NCI-H345 treated with DMSO at 0.1 percent for 48 hours (cell line): ENCODE data around the gene ARL1.
A peak's percentile ranks its signal among the peaks of the same experiment; 100 is the strongest.
"Not testable (repeated sequence)": the region's sequence is repeated elsewhere in the genome, so short reads cannot be mapped to it uniquely, and the experiment has no call there.

ENCODE experiments used
- DNase-seq: peaks from one replicate; lab custom pipeline; 2025; ENCODE audit not compliant: unreplicated experiment; lab: John Stamatoyannopoulos, UW

ARL1 gene

GRCh38 chr12:101407436-101408345 lies at the start of gene ARL1:
Gene ARL1 (minus strand): TSS chr12:101407772. CDS start chr12:101407645, 127 bp downstream.
- peak; percentile 68 for DNase-seq

- DNase-seq: no peak
Observed at GRCh38 chr12:101455685-101456084, 48.1 kb upstream of the ARL1 start.

GRCh38 chr12:101441461-101442224 lies 34.1 kb upstream of the ARL1 start:
- no peak for DNase-seq

GRCh38 chr12:101439236-101439635 lies 31.7 kb upstream of the ARL1 start:
- DNase-seq: no peak

GRCh38 chr12:101436136-101436535 lies 28.6 kb upstream of the ARL1 start:
- DNase-seq: no peak

- no peak for DNase-seq
Observed at GRCh38 chr12:101430456-101430855, 22.9 kb upstream of the ARL1 start.

GRCh38 chr12:101424620-101425019 lies 17.0 kb upstream of the ARL1 start:
- DNase-seq: no peak

- not testable (repeated sequence) for DNase-seq
Observed at GRCh38 chr12:101422066-101422465, 14.5 kb upstream of the ARL1 start.

- DNase-seq: no peak
Observed at GRCh38 chr12:101415228-101415627, 7.7 kb upstream of the ARL1 start.

GRCh38 chr12:101414533-101415119 lies 7.1 kb upstream of the ARL1 start:
- DNase-seq: peak; percentile 60

GRCh38 chr12:101410169-101410568 lies 2.6 kb upstream of the ARL1 start:
- not testable (repeated sequence) for DNase-seq

- no peak for DNase-seq
Observed at GRCh38 chr12:101407049-101407435, 530 bp downstream of the ARL1 start.

- DNase-seq: not testable (repeated sequence)
Observed at GRCh38 chr12:101391181-101391580, 16.4 kb downstream of the ARL1 start.

- no peak for DNase-seq
Observed at GRCh38 chr12:101379149-101379548, 28.4 kb downstream of the ARL1 start.

- no peak for DNase-seq
Observed at GRCh38 chr12:101375573-101375972, 32.0 kb downstream of the ARL1 start.

- DNase-seq: no peak
Observed at GRCh38 chr12:101372431-101372830, 35.1 kb downstream of the ARL1 start.

GRCh38 chr12:101368016-101368415 lies 39.6 kb downstream of the ARL1 start:
- DNase-seq: no peak

- DNase-seq: no peak
Observed at GRCh38 chr12:101361455-101361854, 46.1 kb downstream of the ARL1 start.

- no peak for DNase-seq
Observed at GRCh38 chr12:101356794-101357193, 50.8 kb downstream of the ARL1 start.

- DNase-seq: no peak
Observed at GRCh38 chr12:101351682-101352081, 55.9 kb downstream of the ARL1 start.

GRCh38 chr12:101343893-101344292 lies 63.7 kb downstream of the ARL1 start:
- DNase-seq: no peak
